T-cell (primary cell): ENCODE data around the gene CDHR2. TPM values are rescaled to one million over a fixed set of nuclear protein-coding genes. Genes with fewer than 3 reads are reported as not detected.

Source experiments
- ATAC-seq, 4 experiments: fragments of 200-7000 bp in 3 of 4; fragments of 150-1000 bp in 1 of 4; cut with Tn5 transposase; replicated peaks in 1 of 4; 1 replicate in 3 of 4; 2 replicates in 1 of 4; pipeline ENCODE4 v1.10.0; 2021; ENCODE audit warnings: moderate library complexity in 3 of 4, mild to moderate bottlenecking in 2 of 4, moderate number of reproducible peaks in 1 of 4
- CTCF ChIA-PET, 2 donors: fragments of 300-600 bp; sonication (Branson Sonifier 250); formaldehyde crosslinking; loops; one replicate each; lab custom pipeline; 2022; ENCODE audit warnings: antibody characterized with exemption in 2 of 2; lab: Charles Lee
- POLR2A ChIA-PET, 2 donors: fragments of 300-600 bp; sonication (Branson Sonifier 250); formaldehyde crosslinking; loops; one replicate each; lab custom pipeline; 2022; ENCODE audit warnings: antibody characterized with exemption in 2 of 2; lab: Charles Lee
- DNase-seq, 35 experiments: peaks; one replicate each; pipeline versions ENCODE4 v3.0.0 to v3.0.0-alpha.2; 2013 to 2023
- H3K27ac ChIP-seq: one replicate; pipeline ENCODE4 v1.5.1; 2013; ENCODE audit warnings: low read length
- H3K27me3 ChIP-seq, 2 experiments: replicated peaks in 1 of 2; 1 replicate in 1 of 2; 2 replicates in 1 of 2; pipeline versions ENCODE4 v1.6.1 to v1.7.0; 2013; ENCODE audit warnings: low read length in 1 of 2, mixed read lengths in 1 of 2; ENCODE audit not compliant: control insufficient read depth in 2 of 2, insufficient read depth in 2 of 2; ENCODE audit errors: extremely low read depth in 1 of 2
- H3K36me3 ChIP-seq, 2 donors: 1 replicate in 1 of 2; 2 replicates in 1 of 2; pipeline versions ENCODE4 v1.6.1 to v1.7.0; 2013; ENCODE audit warnings: low read length in 1 of 2; ENCODE audit not compliant: control insufficient read depth in 2 of 2, insufficient read depth in 1 of 2; ENCODE audit errors: extremely low read depth in 1 of 2
- H3K4me1 ChIP-seq, 2 experiments: 1 replicate in 1 of 2; 2 replicates in 1 of 2; pipeline versions ENCODE4 v1.6.1 to v1.7.0; 2013; ENCODE audit warnings: low read length in 2 of 2, mixed read lengths in 1 of 2; ENCODE audit not compliant: insufficient read depth in 2 of 2, control insufficient read depth in 1 of 2; ENCODE audit errors: extremely low read depth in 1 of 2
- H3K4me3 ChIP-seq, 2 donors: 1 replicate in 1 of 2; 2 replicates in 1 of 2; pipeline versions ENCODE4 v1.5.1 to v1.7.0; 2013; ENCODE audit warnings: mild to moderate bottlenecking in 2 of 2, low read length in 1 of 2, moderate library complexity in 1 of 2; ENCODE audit not compliant: control insufficient read depth in 1 of 2; ENCODE audit errors: extremely low read depth in 1 of 2
- H3K9me3 ChIP-seq: 2 replicates; pipeline ENCODE4 v1.7.0; 2013
- H3K27ac Mint-ChIP-seq, 2 donors: one replicate each; pipeline ENCODE4 v1.8.0; 2020 to 2021; ENCODE audit warnings: mild to moderate bottlenecking in 2 of 2, mixed read lengths in 2 of 2
- H3K27me3 Mint-ChIP-seq, 2 donors: one replicate each; pipeline ENCODE4 v1.8.0; 2021 to 2022; ENCODE audit warnings: mixed read lengths in 2 of 2
- H3K36me3 Mint-ChIP-seq: one replicate; pipeline ENCODE4 v1.8.0; 2021; ENCODE audit warnings: mixed read lengths
- H3K4me1 Mint-ChIP-seq, 3 donors: one replicate each; pipeline ENCODE4 v1.8.0; 2020 to 2022; ENCODE audit warnings: mixed read lengths in 3 of 3, mild to moderate bottlenecking in 1 of 3
- H3K4me3 Mint-ChIP-seq, 3 donors: one replicate each; pipeline ENCODE4 v1.8.0; 2020 to 2022; ENCODE audit warnings: mild to moderate bottlenecking in 3 of 3, mixed read lengths in 3 of 3, moderate library complexity in 3 of 3
- H3K9me3 Mint-ChIP-seq, 3 donors: one replicate each; pipeline ENCODE4 v1.8.0; 2020 to 2022; ENCODE audit warnings: mixed read lengths in 3 of 3
- WGBS: methylation state at CpG from one replicate; pipeline ENCODE4 v1.1.5; 2013; ENCODE audit warnings: missing lambda C conversion rate; ENCODE audit not compliant: insufficient coverage; 5-methylcytosine and 5-hydroxymethylcytosine counted together
- total RNA-seq, 35 experiments: library from RNA in 6 of 35; stranded (reverse) in 6 of 35; fragments of 120-200 nt in 1 of 35; gene quantifications; one replicate each; pipeline versions ENCODE4 v1.2.1 to v1.2.4 and lab custom pipeline; 2013 to 2026

CDHR2 gene
- total RNA-seq, 5 donors from 2014 or later (not counting 1 experiment from before 2014, with no cell fraction given) = 1.6 to 3.1 (median 2.8) TPM

DNA sequence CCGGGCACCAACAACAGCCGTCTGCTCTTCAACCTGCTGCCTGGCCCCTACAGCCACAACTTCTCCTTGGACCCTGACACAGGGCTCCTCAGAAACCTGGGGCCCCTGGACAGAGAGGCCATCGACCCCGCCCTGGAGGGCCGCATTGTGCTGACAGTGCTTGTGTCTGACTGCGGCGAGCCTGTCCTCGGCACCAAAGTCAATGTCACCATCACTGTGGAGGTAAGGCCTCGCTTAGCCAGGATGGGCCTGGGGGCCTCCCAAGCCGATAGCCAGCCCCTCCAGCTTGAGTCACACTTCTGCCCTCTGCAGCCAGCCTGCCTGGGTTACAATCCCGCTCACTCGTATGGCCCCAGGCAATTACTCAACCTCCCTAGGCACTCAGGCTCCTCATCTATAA, 32.2 kb downstream of the CDHR2 start:
- Histone ChIP-seq H3K36me3 (no peaks in the 10 kb centered on the region), H3K4me3 (no peak overlapping the region), H3K9me3 (no peaks in the 10 kb centered on the region), H3K27me3 (peaks cover 0 to 9% of the 10 kb centered on the region in 2 experiments), H3K4me1 (peaks cover 0 to 8% of the 10 kb centered on the region in 2 experiments), H3K27ac (no peak overlapping the region)
- no peak for ATAC-seq
- ChIA-PET CTCF (no interaction called here), POLR2A (no interaction called here)
- no peak for DNase-seq
- WGBS = 95% methylated on average over 9 of the region's 12 CpGs
- peaks cover 0 to 5% (median 0%) of the 10 kb centered on the region in 3 donors for H3K9me3 Mint-ChIP-seq
- H3K27ac Mint-ChIP-seq = no peak overlapping the region
- H3K4me1 Mint-ChIP-seq = peaks cover 0 to 8% (median 2%) of the 10 kb centered on the region in 3 donors
- H3K27me3 Mint-ChIP-seq = no peaks in the 10 kb centered on the region
- H3K36me3 Mint-ChIP-seq = no peaks in the 10 kb centered on the region
- H3K4me3 Mint-ChIP-seq = no peak overlapping the region

DNA sequence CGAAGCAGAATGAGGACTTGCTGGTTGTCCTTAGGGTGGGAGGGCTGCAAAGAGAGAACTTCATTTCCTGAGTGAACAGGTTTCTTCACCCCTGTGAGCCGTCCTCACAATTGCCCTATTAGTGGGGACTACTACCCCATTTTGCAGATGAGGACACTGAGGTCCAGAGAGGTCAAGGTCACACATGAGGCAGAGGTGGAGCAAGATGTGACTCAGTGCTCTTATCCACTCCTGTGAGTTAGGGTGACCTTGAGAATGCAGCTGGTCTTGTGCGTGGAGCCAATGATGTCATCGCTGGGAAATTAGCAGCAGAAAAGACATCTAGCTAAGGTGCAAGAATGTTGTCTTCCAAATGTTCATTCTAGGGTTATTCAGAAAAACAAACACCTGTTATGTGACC, 33.9 kb downstream of the CDHR2 start:
- Mint-ChIP-seq H3K9me3 (peaks cover 0 to 5% (median 0%) of the 10 kb centered on the region in 3 donors), H3K4me1 (peaks cover 0 to 3% (median 2%) of the 10 kb centered on the region in 3 donors), H3K4me3 (no peak overlapping the region), H3K36me3 (no peaks in the 10 kb centered on the region), H3K27me3 (no peaks in the 10 kb centered on the region), H3K27ac (no peak overlapping the region)
- ATAC-seq (no peak), DNase-seq (no peak)
- ChIA-PET CTCF (no interaction called here), POLR2A (no interaction called here)
- no peaks in the 10 kb centered on the region for H3K36me3 ChIP-seq
- H3K4me1 ChIP-seq = peaks cover 0 to 5% of the 10 kb centered on the region in 2 experiments
- 85% methylated on average over 3 of the region's 4 CpGs for WGBS
- H3K9me3 ChIP-seq = no peaks in the 10 kb centered on the region
- no peak overlapping the region for H3K4me3 ChIP-seq
- peaks cover 0 to 9% of the 10 kb centered on the region in 2 experiments for H3K27me3 ChIP-seq
- no peak overlapping the region for H3K27ac ChIP-seq

DNA sequence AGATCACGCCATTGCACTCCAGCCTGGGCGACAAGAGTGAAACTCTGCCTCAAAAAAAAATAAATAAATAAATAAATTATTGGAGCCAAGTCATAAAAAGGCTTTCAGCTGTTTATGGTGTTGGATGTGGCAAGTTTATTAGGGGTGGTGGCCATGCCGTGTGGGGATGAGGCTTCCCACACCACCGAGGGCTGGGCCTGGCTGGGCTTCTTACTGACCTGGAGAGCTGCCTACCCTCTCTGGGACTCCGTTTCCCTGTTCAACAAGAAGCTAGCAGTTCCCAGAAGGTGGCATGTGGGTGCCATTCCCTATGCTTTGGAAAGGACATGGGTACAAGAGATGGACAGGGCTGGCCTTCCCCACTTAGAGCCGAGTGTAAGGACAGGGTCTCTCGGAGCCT, 38.3 kb downstream of the CDHR2 start:
- Mint-ChIP-seq H3K27me3 (no peaks in the 10 kb centered on the region), H3K36me3 (no peaks in the 10 kb centered on the region), H3K4me3 (no peak overlapping the region), H3K27ac (no peak overlapping the region), H3K4me1 (no peaks in the 10 kb centered on the region), H3K9me3 (peaks cover 0 to 5% (median 0%) of the 10 kb centered on the region in 3 donors)
- ChIA-PET POLR2A (no interaction called here), CTCF (interaction anchor here in 1 of 2 donors (0.6 to 0.7 kb wide), 3 partner anchors 9 to 17 kb away, joined by 3 to 5 read pairs (median 3); no protein-coding TSS in a partner anchor)
- H3K4me3 ChIP-seq = no peak overlapping the region
- DNase-seq (no peak), ATAC-seq (no peak)
- H3K27ac ChIP-seq = no peak overlapping the region
- peaks cover 0 to 9% of the 10 kb centered on the region in 2 experiments for H3K27me3 ChIP-seq
- WGBS = 87% methylated on average over 3 of the region's 7 CpGs
- H3K4me1 ChIP-seq = no peaks in the 10 kb centered on the region
- no peaks in the 10 kb centered on the region for H3K36me3 ChIP-seq
- H3K9me3 ChIP-seq = no peaks in the 10 kb centered on the region

DNA sequence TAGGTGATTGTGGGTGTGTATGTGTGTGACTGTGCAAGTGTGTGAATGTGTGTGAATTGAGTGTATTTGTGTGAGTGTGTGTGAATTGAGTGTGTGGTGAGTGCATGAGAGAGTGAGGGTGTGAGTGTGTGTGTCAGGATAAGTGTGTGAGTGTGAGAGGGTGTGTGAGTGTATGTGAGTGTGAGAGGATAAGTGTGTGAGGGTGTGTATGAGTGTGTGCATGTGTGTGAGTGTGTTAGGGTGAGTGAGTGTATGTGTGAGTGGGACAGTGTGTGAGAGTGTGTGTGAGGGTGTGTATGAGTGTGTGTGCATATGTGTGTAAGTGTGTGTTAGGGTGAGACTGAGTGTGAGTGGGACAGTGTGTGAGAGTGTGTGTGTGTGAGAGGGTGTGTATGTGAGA, 39.2 kb downstream of the CDHR2 start:
- H3K4me1 Mint-ChIP-seq = no peaks in the 10 kb centered on the region
- CTCF ChIA-PET = no interaction called here

DNA sequence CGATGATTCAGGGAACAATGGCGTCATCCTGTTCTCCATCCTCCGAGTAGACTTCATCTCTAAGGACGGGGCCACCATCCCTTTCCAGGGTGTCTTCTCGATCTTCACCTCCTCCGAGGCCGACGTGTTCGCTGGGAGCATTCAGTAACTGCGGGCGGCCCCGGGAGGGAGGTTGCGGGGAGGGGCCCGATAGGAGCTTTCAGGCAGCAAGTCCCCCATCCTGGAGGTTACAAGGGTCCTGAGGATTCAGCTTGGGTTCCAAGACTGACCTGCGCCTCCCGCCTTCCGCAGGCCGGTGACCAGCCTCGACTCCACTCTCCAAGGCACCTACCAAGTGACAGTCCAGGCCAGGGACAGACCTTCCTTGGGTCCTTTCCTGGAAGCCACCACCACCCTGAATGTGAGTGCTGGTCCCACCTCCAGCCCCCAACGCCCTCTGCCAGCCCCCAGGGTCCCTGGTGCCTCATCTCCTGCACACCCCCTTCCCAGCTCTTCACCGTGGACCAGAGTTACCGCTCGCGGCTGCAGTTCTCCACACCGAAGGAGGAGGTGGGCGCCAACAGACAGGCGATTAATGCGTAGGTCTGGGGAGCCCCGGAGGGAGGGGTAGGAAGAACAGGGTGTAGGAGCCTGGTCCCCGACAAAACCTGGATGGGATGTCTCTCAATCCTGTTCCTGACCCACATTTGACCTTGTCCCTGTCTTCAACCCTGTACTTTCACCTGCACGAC, 40.1 kb downstream of the CDHR2 start:
- Histone ChIP-seq H3K9me3 (no peaks in the 10 kb centered on the region), H3K36me3 (no peaks in the 10 kb centered on the region), H3K27ac (no peak overlapping the region), H3K27me3 (peaks cover 0 to 15% of the 10 kb centered on the region in 2 experiments), H3K4me3 (no peak overlapping the region), H3K4me1 (no peaks in the 10 kb centered on the region)
- ATAC-seq (no peak), DNase-seq (no peak)
- H3K9me3 Mint-ChIP-seq = peaks cover 0 to 5% (median 0%) of the 10 kb centered on the region in 3 donors
- ChIA-PET POLR2A (no interaction called here), CTCF (interaction anchor here in 1 of 2 donors (0.6 kb wide), 1 partner anchor 23 kb away, joined by 4 read pairs; no protein-coding TSS in a partner anchor)
- no peak overlapping the region for H3K27ac Mint-ChIP-seq
- H3K27me3 Mint-ChIP-seq = no peaks in the 10 kb centered on the region
- WGBS = 90% methylated on average over 25 of the region's 31 CpGs
- H3K36me3 Mint-ChIP-seq = no peaks in the 10 kb centered on the region
- no peaks in the 10 kb centered on the region for H3K4me1 Mint-ChIP-seq
- H3K4me3 Mint-ChIP-seq = no peak overlapping the region

More for the DNA sequence above, 39.2 kb downstream of the CDHR2 start:
- Histone ChIP-seq H3K27me3 (peaks cover 0 to 11% of the 10 kb centered on the region in 2 experiments), H3K9me3 (no peaks in the 10 kb centered on the region), H3K4me3 (no peak overlapping the region), H3K4me1 (no peaks in the 10 kb centered on the region), H3K36me3 (no peaks in the 10 kb centered on the region), H3K27ac (no peak overlapping the region)
- Mint-ChIP-seq H3K27me3 (no peaks in the 10 kb centered on the region), H3K4me3 (no peak overlapping the region), H3K36me3 (no peaks in the 10 kb centered on the region), H3K9me3 (peaks cover 0 to 5% (median 0%) of the 10 kb centered on the region in 3 donors), H3K27ac (no peak overlapping the region)
- no peak for ATAC-seq
- POLR2A ChIA-PET = no interaction called here
- no peak for DNase-seq

DNA sequence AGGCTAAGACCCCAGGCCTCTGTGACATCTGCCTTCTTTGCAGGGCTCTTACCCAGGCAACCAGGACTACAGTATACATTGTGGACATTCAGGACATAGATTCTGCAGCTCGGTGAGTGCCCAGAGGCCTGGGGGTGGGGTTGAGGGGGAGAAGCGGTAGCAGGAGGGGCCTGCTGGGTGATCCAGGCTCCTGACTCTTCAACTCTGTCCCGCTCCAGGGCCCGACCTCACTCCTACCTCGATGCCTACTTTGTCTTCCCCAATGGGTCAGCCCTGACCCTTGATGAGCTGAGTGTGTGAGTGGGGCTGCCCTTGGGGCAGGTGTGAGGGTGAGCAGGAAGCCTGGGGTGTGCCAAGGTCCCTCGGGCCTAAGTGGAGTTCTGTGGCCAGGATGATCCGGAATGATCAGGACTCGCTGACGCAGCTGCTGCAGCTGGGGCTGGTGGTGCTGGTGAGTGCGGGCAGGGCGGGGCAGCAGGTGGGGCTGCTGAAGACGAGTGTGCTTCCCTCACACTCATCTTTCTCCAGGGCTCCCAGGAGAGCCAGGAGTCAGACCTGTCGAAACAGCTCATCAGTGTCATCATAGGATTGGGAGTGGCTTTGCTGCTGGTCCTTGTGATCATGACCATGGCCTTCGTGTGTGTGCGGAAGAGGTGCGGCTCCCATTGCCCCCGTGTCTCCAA, 41.0 kb downstream of the CDHR2 start:
- Mint-ChIP-seq H3K27me3 (no peaks in the 10 kb centered on the region), H3K4me3 (no peak overlapping the region), H3K4me1 (no peaks in the 10 kb centered on the region), H3K27ac (no peak overlapping the region), H3K9me3 (peaks cover 0 to 4% (median 0%) of the 10 kb centered on the region in 3 donors), H3K36me3 (no peaks in the 10 kb centered on the region)
- Histone ChIP-seq H3K27ac (no peak overlapping the region), H3K27me3 (peaks cover 0 to 13% of the 10 kb centered on the region in 2 experiments), H3K4me1 (no peaks in the 10 kb centered on the region), H3K36me3 (no peaks in the 10 kb centered on the region), H3K4me3 (no peak overlapping the region), H3K9me3 (no peaks in the 10 kb centered on the region)
- no peak for DNase-seq
- ATAC-seq = no peak
- ChIA-PET CTCF (interaction anchor here in 1 of 2 donors (0.6 kb wide), 2 partner anchors 22 to 1034 kb away, joined by 3 to 4 read pairs; no protein-coding TSS in a partner anchor), POLR2A (no interaction called here)
- 100% methylated on average over 1 of the region's 17 CpGs for WGBS
